22Rv1 (cell line): Measurements from ENCODE around the gene GLCCI1.

Experiments used
- ZFX ChIP-seq: fragments of 450-650 bp; IDR thresholded peaks from 2 replicates; pipeline ENCODE4 v1.6.1; 2017; ENCODE audit warnings: antibody characterized with exemption, borderline replicate concordance
- TF ChIP-seq, protein P1 (sequence below): fragments of 450-650 bp; IDR thresholded peaks from 2 replicates; pipeline ENCODE4 v1.5.1; 2017; ENCODE audit warnings: mild to moderate bottlenecking

DNA sequence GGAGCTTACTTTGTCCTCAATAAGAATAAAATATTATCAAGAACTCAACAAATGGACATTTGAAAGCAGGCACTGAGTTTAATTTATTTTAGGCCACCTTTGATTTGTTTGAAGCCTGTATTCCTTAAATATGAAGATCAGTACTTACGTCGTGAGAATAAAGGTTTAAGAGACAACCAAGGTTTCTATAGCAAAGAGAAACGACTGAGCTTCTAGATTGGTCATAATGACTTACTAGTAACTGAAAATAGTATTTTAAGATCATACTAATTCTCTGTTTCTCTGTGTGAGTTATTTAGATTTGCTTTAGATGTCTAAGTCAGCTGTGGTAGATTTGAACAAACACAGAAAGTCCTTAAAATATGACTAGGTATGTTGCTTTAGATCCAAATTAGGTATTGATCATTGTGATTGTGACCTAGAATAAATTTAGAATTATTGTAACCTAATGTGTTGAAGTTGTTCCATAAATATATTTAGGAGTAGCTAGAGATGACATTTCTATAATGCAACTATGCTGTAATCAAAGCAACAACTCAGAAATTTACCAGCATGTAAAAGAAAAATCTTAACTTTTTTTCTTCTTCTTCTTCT, 2.4 kb upstream of the GLCCI1 start:
- TF ChIP-seq, protein P1, sequence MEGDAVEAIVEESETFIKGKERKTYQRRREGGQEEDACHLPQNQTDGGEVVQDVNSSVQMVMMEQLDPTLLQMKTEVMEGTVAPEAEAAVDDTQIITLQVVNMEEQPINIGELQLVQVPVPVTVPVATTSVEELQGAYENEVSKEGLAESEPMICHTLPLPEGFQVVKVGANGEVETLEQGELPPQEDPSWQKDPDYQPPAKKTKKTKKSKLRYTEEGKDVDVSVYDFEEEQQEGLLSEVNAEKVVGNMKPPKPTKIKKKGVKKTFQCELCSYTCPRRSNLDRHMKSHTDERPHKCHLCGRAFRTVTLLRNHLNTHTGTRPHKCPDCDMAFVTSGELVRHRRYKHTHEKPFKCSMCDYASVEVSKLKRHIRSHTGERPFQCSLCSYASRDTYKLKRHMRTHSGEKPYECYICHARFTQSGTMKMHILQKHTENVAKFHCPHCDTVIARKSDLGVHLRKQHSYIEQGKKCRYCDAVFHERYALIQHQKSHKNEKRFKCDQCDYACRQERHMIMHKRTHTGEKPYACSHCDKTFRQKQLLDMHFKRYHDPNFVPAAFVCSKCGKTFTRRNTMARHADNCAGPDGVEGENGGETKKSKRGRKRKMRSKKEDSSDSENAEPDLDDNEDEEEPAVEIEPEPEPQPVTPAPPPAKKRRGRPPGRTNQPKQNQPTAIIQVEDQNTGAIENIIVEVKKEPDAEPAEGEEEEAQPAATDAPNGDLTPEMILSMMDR, result no peak
- no peak for TF ChIP-seq ZFX
